H1 (cell line): ENCODE results near the gene PES1. TPM values are rescaled to one million over a fixed set of nuclear protein-coding genes. Genes with fewer than 3 reads are reported as not detected.

ENCODE experiments used
- CTCF ChIA-PET: fragments of 300-600 bp; sonication (Branson Sonifier 250); formaldehyde crosslinking; loops from one replicate; lab custom pipeline; 2021; ENCODE audit not compliant: partially characterized antibody; lab: Charles Lee
- POLR2A ChIA-PET: fragments of 300-600 bp; sonication (Branson Sonifier 250); formaldehyde crosslinking; loops from one replicate; lab custom pipeline; 2021; ENCODE audit warnings: inconsistent platforms; ENCODE audit not compliant: partially characterized antibody; lab: Charles Lee
- DNase-seq, 2 experiments: peaks; one replicate each; pipeline versions ENCODE4 v3.0.0 to v3.0.0-alpha.2; 2010 to 2022; ENCODE audit warnings: low spot score in 2 of 2, low read depth in 1 of 2, mixed read lengths in 1 of 2
- FAIRE-seq: peaks from 2 replicates; lab custom pipeline; 2011; peaks lifted over from hg19 to GRCh38; lab: Jason Lieb, UNC
- H2AFZ ChIP-seq: 2 replicates; pipeline ENCODE4 v1.8.1; 2012; ENCODE audit warnings: low read length, inconsistent platforms
- H2AK5ac ChIP-seq: 2 replicates; pipeline ENCODE4 v1.6.1; 2013; ENCODE audit warnings: low read depth, low read length
- H2BK120ac ChIP-seq: replicated peaks from 2 replicates; pipeline ENCODE3; 2013; ENCODE audit warnings: low read depth, low read length, inconsistent platforms
- H2BK12ac ChIP-seq: 2 replicates; pipeline ENCODE4 v1.6.1; 2013; ENCODE audit warnings: low read depth, low read length
- H2BK15ac ChIP-seq: 2 replicates; pipeline ENCODE4 v1.6.1; 2013; ENCODE audit warnings: low read length
- H2BK20ac ChIP-seq: 2 replicates; pipeline ENCODE4 v1.6.1; 2013; ENCODE audit warnings: low read length
- H2BK5ac ChIP-seq: 2 replicates; pipeline ENCODE4 v1.6.1; 2013; ENCODE audit warnings: low read depth, low read length
- H3K14ac ChIP-seq: 2 replicates; pipeline ENCODE4 v1.6.1; 2013; ENCODE audit warnings: inconsistent platforms; ENCODE audit not compliant: insufficient read length
- H3K18ac ChIP-seq: 2 replicates; pipeline ENCODE4 v1.6.1; 2013; ENCODE audit warnings: low read length; ENCODE audit errors: extremely low read depth
- H3K23ac ChIP-seq: 2 replicates; pipeline ENCODE4 v1.6.1; 2013; ENCODE audit warnings: inconsistent platforms; ENCODE audit not compliant: insufficient read length
- H3K23me2 ChIP-seq: 2 replicates; pipeline ENCODE4 v1.6.1; 2013; ENCODE audit warnings: low read depth, low read length
- H3K27ac ChIP-seq: 2 replicates; pipeline ENCODE4 v1.6.1; 2011; ENCODE audit warnings: low read depth, low read length, inconsistent platforms
- H3K27me3 ChIP-seq, 4 experiments: replicated peaks in 1 of 4; 1 replicate in 1 of 4; 2 replicates in 3 of 4; pipeline versions ENCODE4 v1.6.1 to v1.8.1; 2011 to 2013; ENCODE audit warnings: low read length in 3 of 4, mild to moderate bottlenecking in 3 of 4, inconsistent platforms in 2 of 4, mixed read lengths in 2 of 4, moderate library complexity in 1 of 4; ENCODE audit not compliant: control insufficient read depth in 3 of 4, insufficient read depth in 3 of 4; ENCODE audit errors: extremely low read depth in 1 of 4
- H3K36me3 ChIP-seq, 4 experiments: 2 replicates each; pipeline versions ENCODE4 v1.6.1 to v1.8.1; 2011 to 2013; ENCODE audit warnings: mild to moderate bottlenecking in 4 of 4, low read length in 3 of 4, moderate library complexity in 2 of 4, control low read depth in 1 of 4, inconsistent platforms in 1 of 4; ENCODE audit not compliant: insufficient read depth in 4 of 4, control insufficient read depth in 2 of 4
- H3K4ac ChIP-seq: replicated peaks from 2 replicates; pipeline ENCODE3; 2013; ENCODE audit warnings: low read length, low read depth, mixed read lengths, inconsistent platforms; ENCODE audit not compliant: insufficient read length
- H3K4me1 ChIP-seq, 4 experiments: replicated peaks in 1 of 4; 1 replicate in 1 of 4; 2 replicates in 3 of 4; pipeline versions ENCODE4 v1.6.1 to v1.8.1; 2011 to 2013; ENCODE audit warnings: low read length in 3 of 4, inconsistent platforms in 2 of 4, mixed read lengths in 1 of 4; ENCODE audit not compliant: insufficient read depth in 4 of 4, control insufficient read depth in 3 of 4
- H3K4me2 ChIP-seq, 2 experiments: 2 replicates each; pipeline versions ENCODE4 v1.6.1 to v1.8.1; 2011 to 2013; ENCODE audit warnings: low read depth in 2 of 2, low read length in 2 of 2, control low read depth in 1 of 2, inconsistent platforms in 1 of 2, mild to moderate bottlenecking in 1 of 2; ENCODE audit not compliant: insufficient read depth in 1 of 2
- H3K4me3 ChIP-seq, 4 experiments: fragments of 200-600, 300-600 bp in 1 of 4; sonication (generic), shearing (Covaris generic), sonication (Bioruptor Twin) in 1 of 4; 2 replicates each; pipeline versions ENCODE4 v1.5.1 to v1.8.1; 2011 to 2016; ENCODE audit warnings: low read length in 4 of 4, low read depth in 3 of 4, control low read depth in 2 of 4, inconsistent platforms in 2 of 4, mild to moderate bottlenecking in 2 of 4, mixed read lengths in 1 of 4, moderate library complexity in 1 of 4; ENCODE audit not compliant: insufficient read depth in 2 of 4; ENCODE audit errors: extremely low read depth in 1 of 4
- H3K56ac ChIP-seq: replicated peaks from 2 replicates; pipeline ENCODE3; 2013; ENCODE audit warnings: low read depth, mild to moderate bottlenecking, mixed read lengths, low read length, inconsistent platforms; ENCODE audit not compliant: insufficient read length
- H3K79me1 ChIP-seq: 2 replicates; pipeline ENCODE4 v1.6.1; 2013; ENCODE audit warnings: low read depth, low read length, control low read depth
- H3K79me2 ChIP-seq, 2 experiments: 2 replicates each; pipeline versions ENCODE4 v1.6.1 to v1.8.1; 2012 to 2013; ENCODE audit warnings: low read length in 2 of 2, mild to moderate bottlenecking in 2 of 2, inconsistent platforms in 1 of 2; ENCODE audit not compliant: insufficient read depth in 2 of 2, control insufficient read depth in 1 of 2
- H3K9ac ChIP-seq, 4 experiments: replicated peaks in 1 of 4; 1 replicate in 1 of 4; 2 replicates in 3 of 4; pipeline versions ENCODE4 v1.6.1 to v1.8.1; 2011 to 2013; ENCODE audit warnings: low read depth in 3 of 4, low read length in 3 of 4, control low read depth in 2 of 4, mild to moderate bottlenecking in 2 of 4, moderate library complexity in 2 of 4, inconsistent platforms in 1 of 4; ENCODE audit errors: extremely low read depth in 1 of 4
- H3K9me3 ChIP-seq, 2 experiments: 2 replicates each; pipeline versions ENCODE4 v1.6.1 to v1.8.1; 2012 to 2013; ENCODE audit warnings: mild to moderate bottlenecking in 2 of 2, moderate library complexity in 2 of 2, control low read depth in 1 of 2, inconsistent platforms in 1 of 2, low read depth in 1 of 2, low read length in 1 of 2, mixed read lengths in 1 of 2; ENCODE audit not compliant: insufficient read depth in 2 of 2
- H4K20me1 ChIP-seq, 2 experiments: replicated peaks in 1 of 2; 2 replicates each; pipeline versions ENCODE3 to v1.8.1; 2011 to 2013; ENCODE audit warnings: inconsistent platforms in 2 of 2, low read length in 2 of 2, mild to moderate bottlenecking in 1 of 2; ENCODE audit not compliant: insufficient read depth in 2 of 2, control insufficient read depth in 1 of 2
- H4K5ac ChIP-seq: 2 replicates; pipeline ENCODE4 v1.6.1; 2013; ENCODE audit warnings: low read length, low read depth, mixed read lengths, inconsistent platforms; ENCODE audit not compliant: insufficient read length
- H4K8ac ChIP-seq: 2 replicates; pipeline ENCODE4 v1.8.0; 2013; ENCODE audit warnings: mild to moderate bottlenecking, moderate library complexity, low read length, inconsistent platforms; ENCODE audit not compliant: insufficient read depth; ENCODE audit errors: extremely low read depth
- H4K91ac ChIP-seq: replicated peaks from 2 replicates; pipeline ENCODE3; 2013; ENCODE audit warnings: low read length, mixed read lengths, inconsistent platforms; ENCODE audit not compliant: insufficient read length
- BACH1 ChIP-seq: IDR thresholded peaks from 2 replicates; pipeline ENCODE4 v1.6.1; 2012; ENCODE audit warnings: low read length, improper control_type of control experiment
- CHD1 ChIP-seq: IDR thresholded peaks from 2 replicates; pipeline ENCODE4 v1.6.1; 2012; ENCODE audit warnings: low read depth, low read length, improper control_type of control experiment
- CTBP2 ChIP-seq: IDR thresholded peaks from 2 replicates; pipeline ENCODE4 v1.7.0; 2011; ENCODE audit warnings: borderline replicate concordance, mild to moderate bottlenecking, moderate library complexity, mixed read lengths, low read length; ENCODE audit not compliant: insufficient read depth, insufficient read length
- PHF8 ChIP-seq: fragments of 200-600 bp; sonication (generic); conservative IDR thresholded peaks from 2 replicates; pipeline ENCODE4 v1.7.1; 2012; ENCODE audit warnings: low read depth, mild to moderate bottlenecking, inconsistent platforms, low read length, moderate library complexity
- POU5F1 ChIP-seq: IDR thresholded peaks from 2 replicates; pipeline ENCODE4 v1.6.1; 2011; ENCODE audit warnings: low read depth, mild to moderate bottlenecking, low read length, moderate library complexity
- RBBP5 ChIP-seq: IDR thresholded peaks from 2 replicates; pipeline ENCODE4 v1.7.1; 2012; ENCODE audit warnings: low read depth, mild to moderate bottlenecking, inconsistent platforms, low read length, moderate library complexity, borderline replicate concordance
- RFX5 ChIP-seq: IDR thresholded peaks from 2 replicates; pipeline ENCODE4 v1.6.1; 2011; ENCODE audit warnings: low read depth, low read length, improper control_type of control experiment, borderline replicate concordance
- TAF7 ChIP-seq: optimal IDR thresholded peaks from 2 replicates; pipeline ENCODE3; 2011; ENCODE audit warnings: low read depth, mild to moderate bottlenecking, inconsistent platforms, low read length, moderate library complexity, borderline replicate concordance
- WGBS, 2 experiments: shearing (Covaris generic) in 1 of 2; methylation state at CpG; one replicate each; pipeline versions ENCODE4 v1.1.6 to v1.1.7; 2013 to 2015; ENCODE audit warnings: low lambda C conversion rate in 2 of 2, mixed read lengths in 2 of 2, inconsistent platforms in 1 of 2, low coverage in 1 of 2, missing lambda C conversion rate in 1 of 2; ENCODE audit not compliant: insufficient replicate concordance in 2 of 2, insufficient coverage in 1 of 2, insufficient read length in 1 of 2; ENCODE audit errors: extremely low coverage in 1 of 2, missing lambda C conversion rate in 1 of 2; 5-methylcytosine and 5-hydroxymethylcytosine counted together
- polyA plus RNA-seq, 7 experiments: library from polyadenylated mRNA; depleted of rRNA in 3 of 7; stranded (reverse) in 5 of 7; unstranded in 2 of 7; fragments of >200 nt in 5 of 7; fragments of 200-250 nt in 2 of 7; gene quantifications; 1 replicate in 5 of 7; 2 replicates in 1 of 7; 4 replicates in 1 of 7; pipeline versions ENCODE4 v1.2.1 to v1.2.3, GENCODE V29; 2011 to 2013; ENCODE audit warnings: missing spikeins in 2 of 7, mixed read lengths in 2 of 7
- total RNA-seq: library from RNA; stranded (reverse); fragmentation: NEBNext Ultra II Directional; extraction: Animal tissue kit (Norgen Biotek cat#: 25700); gene quantifications from 2 replicates; pipeline ENCODE4 v1.2.1, GENCODE V29; 2021
- TF ChIP-seq, protein P1 (sequence below): IDR thresholded peaks from 2 replicates; pipeline ENCODE4 v1.6.1; 2011; ENCODE audit warnings: low read depth, mild to moderate bottlenecking, low read length; ENCODE audit not compliant: insufficient read depth

The PES1 gene
- total and polyA plus RNA-seq, 2 of the 8 experiments (the other 6 are each of a cell fraction or from before 2014, with no cell fraction given) = 121 to 191 TPM

GRCh38 chr22:30607300-30607930 is 15.7 kb upstream of the PES1 start:
- ChIA-PET CTCF (interaction anchor here (0.5 to 7.0 kb wide), 17 partner anchors 9 to 199 kb away, joined by 3 to 52 read pairs (median 3); partner anchors contain the start of genes PES1 and SLC35E4), POLR2A (interaction anchor here (0.8 to 3.5 kb wide), 14 partner anchors 9 to 184 kb away, joined by 3 to 16 read pairs (median 4); partner anchors contain the start of genes PES1 and SLC35E4)
- TF ChIP-seq PHF8 = no peak
- TF ChIP-seq RFX5 = no peak
- TF ChIP-seq BACH1 = no peak
- TF ChIP-seq TAF7 = no peak
- no peak for TF ChIP-seq RBBP5
- TF ChIP-seq CHD1 = no peak
- TF ChIP-seq CTBP2 = no peak
- TF ChIP-seq POU5F1 = no peak
- TF ChIP-seq, protein P1, sequence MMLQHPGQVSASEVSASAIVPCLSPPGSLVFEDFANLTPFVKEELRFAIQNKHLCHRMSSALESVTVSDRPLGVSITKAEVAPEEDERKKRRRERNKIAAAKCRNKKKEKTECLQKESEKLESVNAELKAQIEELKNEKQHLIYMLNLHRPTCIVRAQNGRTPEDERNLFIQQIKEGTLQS = no peak
- peak overlapping the region; percentile 89 for H3K27ac ChIP-seq
- H3K36me3 ChIP-seq = peaks cover 8 to 25% (median 16%) of the 10 kb centered on the region in 4 experiments; a peak in 7 of 8 replicates
- H4K91ac ChIP-seq = peak overlapping the region; percentile 89
- peak overlapping the region; percentile 48 for H3K4ac ChIP-seq
- H4K5ac ChIP-seq = peak overlapping the region; percentile 17
- H3K23ac ChIP-seq = no peak overlapping the region
- H3K23me2 ChIP-seq = peaks cover 9% of the 10 kb centered on the region; the same call in 1 of the 2 replicates
- H3K79me2 ChIP-seq = peaks cover 0 to 15% of the 10 kb centered on the region in 2 experiments; a peak in 2 of 4 replicates
- peak overlapping the region; percentile 97 for H2BK12ac ChIP-seq
- H3K9me3 ChIP-seq = no peaks in the 10 kb centered on the region
- H2AFZ ChIP-seq = no peak overlapping the region
- peak overlapping the region; percentile 20 for H3K56ac ChIP-seq
- peaks cover 3 to 31% (median 12%) of the 10 kb centered on the region in 4 experiments for H3K4me1 ChIP-seq
- 0 out of 2 replicates have a peak, but pooled peaks cover 2% of the 10 kb centered on the region for H3K79me1 ChIP-seq
- H3K4me3 ChIP-seq = peak overlapping the region; percentile 48 to 83 (median 76)
- H2BK15ac ChIP-seq = peak overlapping the region; percentile 10; the same call in 1 of the 2 replicates
- peak overlapping the region; percentile 95 to 96 for H3K4me2 ChIP-seq
- peak overlapping the region; percentile 77 for H2BK120ac ChIP-seq
- DNase-seq (no peak), FAIRE-seq (no peak)
- 0 out of 2 replicates have a peak overlapping the region, but pooled peaks have one; percentile 6 for H2BK20ac ChIP-seq
- H2AK5ac ChIP-seq = peak overlapping the region; percentile 98; the same call in 1 of the 2 replicates
- peak overlapping the region; percentile 0 for H3K14ac ChIP-seq
- peak overlapping the region; percentile 63; the same call in 1 of the 2 replicates for H4K8ac ChIP-seq
- H2BK5ac ChIP-seq = peak overlapping the region; percentile 97; the same call in 1 of the 2 replicates
- no peaks in the 10 kb centered on the region for H3K27me3 ChIP-seq
- no peaks in the 10 kb centered on the region for H4K20me1 ChIP-seq
- H3K9ac ChIP-seq = peak overlapping the region in 3 of 4 experiments; percentile 68 to 79 (median 76); a peak in 6 of 7 replicates
- 73% methylated on average over 7 of the region's 7 CpGs; no CpG with 5 or more reads in 1 of the 2 experiments for WGBS, 2 experiments
- peak overlapping the region; percentile 89 for H3K18ac ChIP-seq
